ENCODE results near the gene AP1B1.
"Not testable (repeated sequence)": the region's sequence is repeated elsewhere in the genome, so short reads cannot be mapped to it uniquely, and the experiment has no call there.

AP1B1 gene

DNA sequence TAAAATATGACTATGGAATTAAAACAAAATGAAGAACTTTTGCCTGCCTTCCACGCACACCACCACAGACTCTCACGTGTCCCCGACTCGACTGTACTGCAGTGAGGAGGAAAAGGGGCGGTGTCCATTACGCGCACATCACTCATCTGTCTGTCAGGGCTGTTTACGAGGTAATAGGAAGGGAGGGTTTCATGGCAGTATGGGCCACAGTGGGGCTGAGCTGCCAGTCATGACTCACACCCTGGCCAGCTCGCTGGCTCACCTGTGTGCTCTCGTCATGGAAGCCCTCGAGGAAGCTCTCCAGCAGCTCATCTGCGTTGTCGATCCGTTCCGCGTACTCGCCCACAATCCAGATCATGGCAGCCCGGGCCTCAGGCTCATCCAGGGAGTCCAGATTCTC, 39.4 kb downstream of the AP1B1 start:
- DNase-seq (ENCODE audit: low spot score), result no peak

DNA sequence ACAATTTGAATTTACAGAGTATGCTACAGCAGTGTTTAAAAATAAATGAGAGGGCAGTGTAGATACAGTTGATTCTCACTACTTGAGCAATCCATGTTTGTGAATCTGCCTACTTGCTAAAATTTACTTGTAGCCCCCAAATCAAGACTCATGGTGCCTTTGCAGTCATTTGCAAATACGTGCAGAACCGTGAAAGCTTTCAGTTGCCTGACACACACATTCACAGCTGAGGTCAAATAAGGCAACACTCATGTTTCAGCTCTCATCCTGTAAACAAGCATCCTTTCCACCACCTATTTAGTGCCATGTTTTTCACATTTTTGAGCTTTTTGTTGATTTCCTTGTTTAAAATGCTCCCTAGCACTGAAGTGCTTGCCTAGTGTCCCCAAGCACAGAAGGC, 40.3 kb downstream of the AP1B1 start:
- no peak for DNase-seq (ENCODE audit: low spot score)

DNA sequence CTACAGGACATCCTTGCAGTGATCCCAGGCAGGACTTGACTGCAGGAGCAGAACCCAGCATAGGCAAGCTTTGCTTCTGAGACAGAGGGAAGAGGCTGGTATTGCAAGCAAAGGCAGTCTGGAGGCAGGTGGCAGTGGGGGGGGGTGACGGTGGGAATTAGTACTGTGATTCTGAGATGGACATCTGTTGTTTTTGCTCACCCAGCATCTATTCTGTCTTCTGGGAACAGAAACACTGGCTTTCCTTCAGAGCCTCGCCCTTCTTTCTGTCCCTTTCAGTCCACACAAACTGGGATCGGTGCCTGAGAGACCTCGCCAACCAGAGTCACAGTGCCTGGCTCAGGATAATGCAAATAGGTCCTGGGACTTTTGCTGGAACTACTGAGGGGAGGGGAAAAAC, 41.7 kb downstream of the AP1B1 start:
- DNase-seq (ENCODE audit: low spot score), result no peak

DNA sequence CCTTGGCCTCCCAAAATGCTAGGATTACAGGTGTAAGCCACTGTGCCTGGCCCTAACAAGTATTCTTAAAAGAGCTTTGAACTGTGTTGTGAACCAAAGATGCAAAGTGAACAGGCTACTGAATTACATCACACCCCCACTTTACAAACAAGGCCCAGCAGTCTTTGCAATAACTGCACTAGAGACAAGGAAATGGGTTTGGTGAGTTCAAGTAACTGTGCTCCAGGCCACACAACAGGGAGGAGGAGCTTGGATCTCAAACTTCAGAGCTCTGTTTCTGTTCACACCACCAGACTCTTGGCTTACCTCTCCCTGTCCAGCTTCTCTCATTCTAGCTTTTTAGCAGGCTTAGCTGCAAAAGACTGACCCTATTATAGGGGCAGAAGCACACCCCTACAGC, 42.4 kb downstream of the AP1B1 start:
- DNase-seq (ENCODE audit: low spot score), result no peak

DNA sequence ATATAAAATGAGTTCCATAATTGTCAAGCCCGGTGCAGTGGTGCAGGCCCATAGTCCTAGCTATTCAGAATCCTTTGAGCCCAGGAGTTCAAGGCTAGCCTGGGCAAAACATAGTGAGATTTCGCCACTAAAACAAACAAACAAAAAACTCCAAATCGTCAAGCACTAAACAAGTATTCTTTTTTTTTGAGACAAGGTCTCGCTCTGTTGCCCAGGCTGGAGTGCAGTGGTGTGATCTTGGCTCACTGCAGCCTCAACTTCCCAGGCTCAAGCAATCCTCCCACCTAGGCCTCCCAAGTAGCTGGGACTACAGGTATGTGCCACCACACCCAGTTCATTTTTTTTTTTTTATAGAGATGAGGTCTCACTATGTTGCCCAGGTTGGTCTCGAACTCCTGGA, 43.5 kb downstream of the AP1B1 start:
- not testable (repeated sequence) for DNase-seq (ENCODE audit: low spot score)

DNA sequence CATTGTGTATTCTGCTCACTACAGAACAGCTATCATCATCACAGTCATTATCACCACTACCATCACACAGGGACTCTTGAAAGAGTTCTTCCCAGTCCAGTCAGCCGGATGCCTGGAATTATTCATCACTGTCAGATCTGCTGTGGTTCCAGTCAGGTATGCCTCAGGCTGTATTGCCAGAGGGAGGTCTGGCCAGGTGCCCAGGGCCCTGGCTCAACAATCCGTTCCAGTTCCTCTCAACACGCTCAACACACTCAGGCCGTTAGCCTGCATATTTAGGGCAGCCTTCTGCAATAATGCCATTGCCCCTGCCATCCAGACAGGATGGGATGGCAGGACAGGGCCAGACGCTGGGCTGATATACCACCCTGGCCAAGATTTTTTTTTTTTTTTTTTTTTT, 44.2 kb downstream of the AP1B1 start:
- DNase-seq (ENCODE audit: low spot score), result peak; percentile 77

DNA sequence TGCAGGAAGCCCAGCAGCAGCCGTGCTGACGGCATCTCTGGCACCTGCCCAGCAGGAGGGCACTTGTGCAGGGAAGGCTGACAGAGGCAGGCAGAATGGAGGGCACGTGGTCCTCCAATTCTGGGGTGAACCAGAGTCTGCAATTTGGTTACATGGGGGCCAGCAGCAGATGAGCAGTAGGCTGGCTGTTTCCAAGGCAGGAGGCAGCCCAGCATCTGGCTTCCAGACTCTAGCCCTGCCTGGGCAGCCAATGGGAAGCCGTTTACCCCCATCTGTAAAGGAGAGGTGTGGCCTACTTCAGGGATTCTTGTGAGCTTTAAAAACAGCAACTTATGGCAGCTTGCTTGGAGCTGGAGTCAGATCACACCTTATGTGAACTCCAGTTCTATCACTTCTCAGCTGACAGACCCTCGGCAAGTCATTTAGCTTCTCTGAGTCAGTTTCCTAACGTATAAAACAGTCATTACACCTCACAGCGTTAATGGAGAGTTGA, 45.0 kb downstream of the AP1B1 start:
- peak; percentile 70 for DNase-seq (ENCODE audit: low spot score)

DNA sequence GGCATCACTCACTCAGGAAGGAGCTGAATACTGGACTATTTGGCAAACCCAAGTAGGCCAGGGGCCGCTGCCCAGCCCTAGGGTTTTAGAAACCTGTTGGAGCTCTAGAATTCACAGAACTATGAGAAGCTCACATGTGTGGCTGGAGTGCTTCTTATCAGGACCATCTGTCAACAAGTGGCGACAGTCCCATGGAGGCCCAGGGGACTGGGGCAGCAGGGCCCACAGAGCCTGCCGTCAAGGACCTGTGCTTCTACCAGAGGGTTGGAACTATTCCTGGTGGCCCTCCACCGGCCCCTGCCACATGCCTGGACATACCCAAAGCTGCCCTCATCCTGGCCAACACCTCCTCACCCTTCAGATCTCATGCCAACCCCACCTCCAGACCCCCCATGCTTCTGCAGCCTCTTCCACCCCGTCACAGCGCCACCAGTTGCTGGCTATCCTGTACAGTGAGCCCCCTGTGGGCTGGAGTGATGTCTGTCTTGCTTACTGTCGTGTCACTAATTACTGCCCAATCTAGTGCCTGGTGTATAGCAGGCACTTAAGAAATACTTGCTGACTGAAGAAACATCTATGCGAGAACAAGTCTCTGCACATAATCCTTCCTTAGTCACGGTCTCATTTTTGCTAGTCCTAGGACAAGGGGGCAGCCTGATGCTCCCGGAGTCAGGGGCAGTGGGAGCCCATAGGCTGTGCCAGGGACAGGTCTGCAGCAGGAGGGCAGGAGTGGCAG, 45.6 kb downstream of the AP1B1 start:
- DNase-seq (ENCODE audit: low spot score), result no peak

DNA sequence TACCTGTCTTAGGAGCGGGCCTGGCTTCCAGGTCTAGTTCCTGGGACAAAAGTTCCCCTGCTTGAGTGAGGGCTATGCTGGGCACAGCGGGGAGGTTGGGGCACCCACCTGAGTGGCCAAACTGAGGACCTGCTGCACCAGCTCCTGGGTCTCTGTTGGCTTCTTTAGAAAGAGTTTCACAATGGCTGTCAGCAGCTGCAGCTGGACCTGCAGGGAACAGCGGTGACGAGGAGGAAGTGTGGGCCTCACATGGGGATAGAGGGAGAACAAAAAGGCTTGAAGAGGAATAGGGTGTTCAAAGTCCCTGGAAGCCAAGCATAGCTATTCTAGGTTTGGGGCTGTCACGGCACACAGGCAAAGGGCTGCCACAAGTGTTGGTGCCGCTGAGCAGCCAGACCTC, 46.2 kb downstream of the AP1B1 start:
- no peak for DNase-seq (ENCODE audit: low spot score)

DNA sequence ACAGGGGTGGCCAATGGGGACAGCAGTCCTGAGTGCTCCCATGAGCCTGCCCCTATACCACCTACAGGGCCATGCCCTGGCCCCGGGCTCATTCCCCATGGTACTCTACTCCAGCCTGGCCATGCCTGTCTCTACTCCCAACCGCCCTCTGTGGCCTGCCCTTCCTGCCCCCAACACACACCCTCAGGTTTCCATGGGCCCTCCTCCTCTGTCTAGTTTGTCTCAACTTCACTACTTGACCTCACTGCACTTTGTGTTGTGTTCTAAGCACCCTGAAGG, 46.6 kb downstream of the AP1B1 start:
- DNase-seq (ENCODE audit: low spot score), result no peak

DNA sequence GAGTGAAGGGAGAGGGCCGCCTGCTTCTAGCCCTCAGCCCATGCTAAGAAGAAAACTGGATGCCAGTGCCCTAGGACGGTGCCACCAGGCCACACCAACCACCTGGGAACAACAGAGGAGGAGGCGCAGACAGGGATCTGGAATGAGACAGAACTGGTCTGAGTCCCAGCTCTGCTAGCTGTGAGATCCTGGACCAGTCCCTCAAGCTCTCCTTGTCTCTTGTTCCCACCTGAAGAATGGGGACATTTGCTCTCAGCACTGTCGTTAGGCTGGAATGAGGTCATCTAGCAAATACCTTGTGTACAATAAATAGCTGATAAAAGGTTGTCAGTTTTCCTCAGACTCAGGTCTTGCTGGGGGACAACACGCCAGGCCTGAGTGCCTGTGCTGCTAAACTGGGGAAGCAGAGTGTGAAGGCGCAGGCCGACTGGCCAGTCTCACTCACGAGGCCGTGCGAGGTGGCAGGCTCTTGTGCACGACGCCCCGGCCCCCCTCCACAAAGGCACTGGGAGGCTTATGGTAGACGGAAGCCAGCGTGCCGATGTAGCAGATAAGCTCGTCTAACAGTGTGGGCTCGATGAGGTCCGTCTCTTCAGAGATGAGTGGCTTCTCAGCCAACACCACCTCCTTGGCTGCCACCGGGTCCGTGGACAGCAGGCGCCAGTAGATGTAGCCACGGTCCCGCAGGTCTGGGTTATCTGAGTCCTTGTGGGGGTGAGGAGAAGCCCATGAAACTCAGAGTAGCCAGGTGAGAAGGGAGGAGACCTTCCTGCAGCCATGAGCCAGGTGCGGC, 47.1 kb downstream of the AP1B1 start:
- DNase-seq (ENCODE audit: low spot score), result no peak

DNA sequence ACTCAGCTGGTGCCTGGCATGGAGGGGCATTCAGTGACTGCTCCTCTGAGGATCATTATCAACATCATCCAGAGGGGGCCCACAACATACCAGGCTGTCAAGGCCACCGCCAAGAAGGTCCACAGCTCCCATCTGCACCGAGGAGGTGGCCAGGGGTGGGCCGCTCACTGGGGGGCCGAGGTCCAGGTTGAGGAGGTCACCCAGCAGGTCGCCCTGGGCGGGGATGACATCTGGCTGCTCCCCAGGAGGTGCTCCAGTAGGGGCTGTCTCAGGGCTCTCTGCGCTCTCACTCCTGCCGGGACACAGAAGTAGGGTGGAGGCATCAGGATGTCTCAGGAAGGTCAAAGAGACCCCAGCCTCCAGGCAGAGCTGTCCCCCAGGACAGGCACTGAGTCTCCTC, 47.8 kb downstream of the AP1B1 start:
- DNase-seq (ENCODE audit: low spot score), result no peak

DNA sequence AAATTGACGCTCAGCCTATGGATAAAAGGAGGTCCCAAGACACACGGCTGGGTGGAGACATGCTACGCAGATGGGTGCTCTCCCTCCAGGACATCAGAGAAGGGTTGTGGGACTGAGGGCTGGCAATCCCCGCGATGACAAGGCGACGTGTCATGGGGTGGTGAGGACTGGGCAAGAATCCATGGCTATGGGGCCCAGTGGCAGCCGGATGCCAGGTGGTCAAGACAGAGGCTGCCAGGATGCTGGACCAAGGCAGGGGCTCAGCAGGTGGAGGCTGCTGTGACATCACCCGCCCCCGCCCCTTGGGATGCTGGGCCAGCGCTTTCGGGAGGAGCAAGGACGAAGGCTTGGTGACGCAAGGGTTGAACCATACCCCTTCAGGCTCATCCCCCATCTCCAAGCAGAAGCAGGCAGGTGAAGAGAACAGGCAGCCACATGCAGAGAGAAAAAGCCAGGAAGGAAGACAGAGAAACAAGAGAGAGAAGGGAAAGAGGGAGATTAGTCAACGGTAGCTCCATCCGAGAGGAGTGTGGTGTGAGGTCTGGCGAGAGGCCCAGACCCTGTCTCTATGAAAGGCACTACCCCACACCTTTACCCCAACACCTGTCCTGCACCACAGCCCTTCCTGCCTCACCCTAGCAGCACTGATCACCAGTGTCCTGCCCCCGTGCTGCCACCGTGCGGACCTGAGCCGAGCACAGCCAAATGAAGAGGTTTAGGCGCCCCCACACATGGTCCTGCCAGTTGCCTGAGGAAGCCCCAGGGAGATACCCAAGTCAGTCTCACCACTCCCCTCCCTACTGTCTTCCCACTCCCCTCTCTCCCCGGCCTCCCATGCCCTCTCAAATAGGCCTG, 48.8 kb downstream of the AP1B1 start:
- no peak for DNase-seq (ENCODE audit: low spot score)

DNA sequence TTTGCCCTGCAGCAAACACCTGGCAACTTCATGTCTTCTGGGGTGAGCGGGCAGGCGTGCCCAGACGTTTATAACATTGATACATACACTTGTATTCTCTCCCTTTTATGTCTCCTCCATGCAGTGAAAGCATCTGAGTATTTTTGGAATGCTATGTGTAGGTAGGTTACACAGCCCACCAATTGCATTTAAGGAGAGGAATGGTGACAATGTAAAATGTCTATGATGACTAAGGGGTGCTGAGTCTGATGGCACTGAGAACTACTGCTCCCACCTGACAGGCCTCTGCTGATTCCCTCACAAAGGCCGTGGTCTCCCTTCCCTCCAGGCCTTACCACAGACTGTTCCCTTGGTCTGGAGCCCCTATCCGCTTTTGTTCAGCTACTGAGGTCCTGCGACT, 50.0 kb downstream of the AP1B1 start:
- DNase-seq (ENCODE audit: low spot score), result no peak

DNA sequence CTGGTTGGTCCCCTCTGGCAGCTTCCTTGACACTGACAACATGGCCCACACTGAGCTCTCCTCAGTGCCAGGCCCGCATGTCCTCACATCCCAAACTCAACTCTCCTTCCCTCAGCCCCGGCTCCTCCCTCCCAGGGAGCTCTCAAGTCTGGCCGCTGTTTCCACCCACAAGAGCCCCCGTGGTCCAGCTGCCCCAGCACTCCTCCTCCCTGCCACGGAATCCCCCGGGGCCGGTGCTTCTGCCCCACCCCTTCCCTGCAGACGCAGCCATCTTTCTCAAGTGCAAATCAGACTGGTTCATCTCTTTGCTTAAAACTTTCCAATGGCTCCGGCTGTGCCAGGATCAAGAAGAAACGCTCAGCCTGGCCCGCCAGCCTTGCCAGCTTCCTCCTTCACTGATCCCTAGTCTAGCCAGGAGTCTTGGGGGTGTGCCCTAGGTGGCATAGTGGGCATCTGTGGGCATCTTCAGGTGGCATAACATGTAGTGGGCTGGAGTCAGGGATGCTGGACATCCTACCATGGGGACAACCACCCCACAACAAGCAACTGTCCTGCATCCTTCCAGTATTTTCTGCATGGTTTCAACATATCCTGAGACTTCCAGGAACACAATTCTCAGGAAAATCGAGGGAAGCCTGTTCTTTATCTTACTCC, 50.6 kb downstream of the AP1B1 start:
- no peak for DNase-seq (ENCODE audit: low spot score)

DNA sequence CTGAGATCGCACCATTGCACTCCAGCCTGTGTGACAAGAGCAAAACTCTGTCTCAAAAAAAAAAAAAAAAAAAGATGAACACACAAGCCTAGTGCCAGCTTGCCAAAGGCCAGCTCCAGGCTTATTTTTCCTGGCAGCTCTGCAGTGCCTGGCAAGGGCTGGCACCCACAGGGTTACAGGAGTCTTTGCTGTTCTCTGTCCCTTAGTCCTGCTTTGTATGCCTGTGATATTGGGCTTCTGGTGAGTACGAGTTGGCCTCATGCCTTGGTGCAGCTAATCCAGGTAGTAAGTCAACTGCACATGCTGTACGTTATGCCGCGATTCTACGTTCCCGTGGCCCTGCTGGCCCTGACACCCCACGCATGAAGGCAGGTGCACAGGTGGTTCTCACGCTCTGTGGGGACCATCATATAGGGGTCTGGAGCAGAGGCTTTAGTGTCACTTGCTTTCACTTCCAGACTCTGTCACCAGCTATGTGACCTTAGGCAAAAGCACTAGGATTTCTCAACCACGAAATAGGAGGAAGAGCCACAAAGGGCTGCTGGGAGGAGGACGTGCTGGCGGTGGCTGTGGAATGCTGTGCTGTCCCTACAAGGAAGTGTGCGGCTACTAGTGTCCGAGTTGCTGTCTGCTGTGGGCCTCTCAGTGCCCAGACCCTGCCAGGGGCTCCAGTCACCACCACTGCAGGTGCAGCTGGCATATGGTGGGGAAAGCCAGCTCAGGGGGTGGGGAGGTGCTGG, 51.4 kb downstream of the AP1B1 start:
- DNase-seq (ENCODE audit: low spot score), result no peak

DNA sequence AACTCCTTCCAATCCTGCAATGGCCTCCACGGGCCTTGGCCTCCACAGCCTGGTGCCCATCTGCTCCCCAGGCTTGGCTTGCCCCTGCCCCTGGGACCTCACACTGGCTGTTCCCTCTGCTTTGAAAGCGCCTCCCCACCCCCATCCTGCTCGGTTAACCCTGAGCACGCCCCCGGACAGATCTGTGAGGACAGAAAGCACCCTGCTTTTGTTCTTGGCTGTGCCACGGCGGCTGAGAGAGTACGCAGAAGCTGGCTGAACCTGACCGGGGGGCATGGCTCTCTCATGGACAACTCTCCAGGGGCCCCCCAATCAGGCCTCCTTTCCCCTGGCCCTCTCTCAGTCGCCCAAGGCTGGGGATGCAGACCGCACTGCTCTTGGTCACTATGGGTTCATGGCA, 52.7 kb downstream of the AP1B1 start:
- DNase-seq (ENCODE audit: low spot score), result no peak

DNA sequence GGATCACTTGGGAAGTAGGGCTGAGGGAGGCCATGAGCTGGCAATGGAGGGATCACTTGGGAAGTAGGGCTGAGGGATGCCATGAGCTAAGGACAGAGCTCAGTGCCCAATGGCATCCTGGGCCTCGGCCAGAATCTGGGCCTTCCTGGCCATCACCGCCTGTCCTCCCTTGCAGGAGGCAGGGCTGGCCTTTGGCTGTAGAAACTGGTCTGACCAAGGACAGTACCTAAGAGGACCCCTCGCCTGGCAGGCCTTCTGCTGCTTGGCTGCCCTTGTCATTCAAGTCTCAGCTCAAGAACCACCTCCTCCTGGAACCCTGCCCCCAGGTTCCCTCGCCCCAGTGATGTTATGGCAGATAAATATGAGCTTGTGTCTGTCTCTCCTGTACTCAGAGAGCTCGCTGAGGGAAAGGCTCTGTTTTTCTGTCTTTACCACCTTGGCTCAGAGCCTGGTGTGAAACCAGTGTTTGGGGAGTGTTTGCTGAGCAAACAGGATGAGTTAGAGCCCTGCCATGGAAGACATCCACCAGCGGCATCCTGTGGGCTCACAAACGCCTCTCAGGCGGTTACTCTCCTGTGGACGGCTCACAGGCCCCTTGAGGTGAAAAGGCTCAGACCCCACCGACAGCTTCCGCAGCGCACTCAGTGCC, 53.5 kb downstream of the AP1B1 start:
- no peak for DNase-seq (ENCODE audit: low spot score)

DNA sequence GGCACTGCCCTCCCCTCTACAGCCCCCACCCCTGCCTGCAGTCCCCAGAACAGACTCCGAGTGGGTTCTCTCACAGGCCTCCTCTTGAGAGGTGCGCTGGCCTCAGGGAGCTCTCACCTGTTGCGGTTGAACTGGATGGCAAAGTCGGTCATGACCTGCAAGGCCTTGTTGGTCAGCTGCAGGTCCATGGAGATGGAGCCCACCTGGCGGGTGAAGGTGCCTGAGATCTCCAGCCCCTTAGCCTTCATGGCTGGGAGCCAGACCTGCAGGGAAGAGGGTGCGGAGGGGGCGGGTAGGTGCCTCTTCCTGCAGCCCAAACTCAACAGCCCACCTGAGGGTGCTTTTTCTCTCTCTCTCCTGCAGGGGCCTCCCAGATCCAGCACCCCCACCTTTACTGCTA, 54.2 kb downstream of the AP1B1 start:
- DNase-seq (ENCODE audit: low spot score), result no peak

DNA sequence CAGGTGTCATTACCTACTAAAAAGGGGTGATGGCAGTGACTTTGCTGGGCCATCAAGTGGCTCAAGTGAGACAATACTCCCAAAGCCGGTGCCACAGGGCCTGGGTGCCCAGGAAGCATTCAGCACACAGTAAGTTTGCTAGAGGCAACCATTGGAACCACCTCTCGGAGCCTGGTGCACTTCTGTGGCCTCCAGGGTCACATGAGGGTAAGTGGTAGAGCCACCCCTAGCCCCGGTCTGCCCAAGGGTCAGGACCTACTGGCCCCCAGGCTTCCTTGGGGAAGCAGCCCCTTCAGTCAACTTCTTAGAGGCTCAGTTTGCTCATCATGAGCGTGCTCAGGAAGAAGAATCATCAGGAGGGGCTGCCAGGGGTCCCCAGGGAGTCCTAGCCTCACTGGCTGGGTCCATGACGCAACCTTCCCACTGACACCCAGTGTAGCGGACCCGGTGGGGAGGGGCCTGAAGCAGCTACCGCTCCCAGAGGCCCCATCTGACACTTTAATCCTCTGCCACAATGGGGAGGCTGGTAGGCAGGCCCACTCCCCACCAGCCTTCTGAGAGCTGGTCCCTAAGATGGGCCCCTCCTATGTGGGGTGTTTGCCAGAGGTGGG, 55.4 kb downstream of the AP1B1 start:
- DNase-seq (ENCODE audit: low spot score), result no peak
